WTC11 (cell line): ENCODE results near the gene LDHD. TPM values are rescaled to one million over a fixed set of nuclear protein-coding genes. Genes with fewer than 3 reads are reported as not detected.
A peak's percentile ranks its signal among the peaks of the same experiment; 100 is the strongest.

ENCODE experiments used
- ATAC-seq: fragments of 200-7000 bp; cut with Tn5 transposase; 2 replicates; pipeline ENCODE4 v1.10.0; 2021; ENCODE audit warnings: mild to moderate bottlenecking, moderate library complexity
- CTCF ChIA-PET: fragments of 300-600 bp; sonication (Branson Sonifier 250); formaldehyde crosslinking; loops from one replicate; lab custom pipeline; 2021; ENCODE audit warnings: antibody characterized with exemption; lab: Charles Lee
- POLR2A ChIA-PET: fragments of 350-600 bp; sonication (Branson Sonifier 250); formaldehyde crosslinking; loops from one replicate; lab custom pipeline; 2021; ENCODE audit warnings: antibody characterized with exemption; lab: Charles Lee
- DNase-seq: peaks from one replicate; pipeline ENCODE4 v3.0.0; 2021; ENCODE audit warnings: low spot score
- H3K27ac Mint-ChIP-seq: 2 replicates; pipeline ENCODE4 v1.8.0; 2021; ENCODE audit warnings: mixed read lengths
- H3K27me3 Mint-ChIP-seq: 2 replicates; pipeline ENCODE4 v1.8.0; 2021; ENCODE audit warnings: low read depth, mild to moderate bottlenecking, moderate library complexity, mixed read lengths
- H3K36me3 Mint-ChIP-seq: 2 replicates; pipeline ENCODE4 v1.8.0; 2021; ENCODE audit warnings: mixed read lengths
- H3K4me1 Mint-ChIP-seq: 2 replicates; pipeline ENCODE4 v1.8.0; 2022; ENCODE audit warnings: mixed read lengths
- H3K4me3 Mint-ChIP-seq: 2 replicates; pipeline ENCODE4 v1.8.0; 2021; ENCODE audit warnings: mild to moderate bottlenecking, moderate library complexity, mixed read lengths
- H3K9me3 Mint-ChIP-seq: 2 replicates; pipeline ENCODE4 v1.8.0; 2021; ENCODE audit warnings: mixed read lengths
- CREM ChIP-seq: sonication (generic); formaldehyde crosslinking; IDR thresholded peaks from 2 replicates; pipeline ENCODE4 v1.8.1; 2022; ENCODE audit warnings: mild to moderate bottlenecking, missing genetic modification reagents, moderate library complexity
- ELF4 ChIP-seq: sonication (generic); formaldehyde crosslinking; IDR thresholded peaks from 2 replicates; pipeline ENCODE4 v1.8.1; 2022; ENCODE audit warnings: low read depth, mild to moderate bottlenecking, moderate library complexity, missing genetic modification reagents
- FOXP1 ChIP-seq: sonication (generic); formaldehyde crosslinking; IDR thresholded peaks from 2 replicates; pipeline ENCODE4 v1.8.0; 2022; ENCODE audit warnings: missing genetic modification reagents, mild to moderate bottlenecking, moderate library complexity, borderline replicate concordance
- MXD4 ChIP-seq: fragments of 250-450 bp; sonication (Bioruptor Pico); IDR thresholded peaks from 2 replicates; pipeline ENCODE4 v1.8.0; 2021; ENCODE audit warnings: mild to moderate bottlenecking, moderate library complexity, borderline replicate concordance
- MYBL2 ChIP-seq: sonication (generic); formaldehyde crosslinking; IDR thresholded peaks from 2 replicates; pipeline ENCODE4 v1.8.1; 2023; ENCODE audit warnings: mild to moderate bottlenecking, moderate library complexity, missing genetic modification reagents
- NR2C2 ChIP-seq: sonication (generic); formaldehyde crosslinking; IDR thresholded peaks from 2 replicates; pipeline ENCODE4 v1.8.0; 2022; ENCODE audit warnings: mild to moderate bottlenecking, missing genetic modification reagents
- ZNF121 ChIP-seq: sonication (generic); formaldehyde crosslinking; IDR thresholded peaks from 2 replicates; pipeline ENCODE4 v1.8.0; 2023; ENCODE audit warnings: missing genetic modification reagents
- ZNF263 ChIP-seq: sonication (generic); formaldehyde crosslinking; IDR thresholded peaks from 2 replicates; pipeline ENCODE4 v1.8.1; 2022; ENCODE audit warnings: low read depth, mild to moderate bottlenecking, moderate library complexity, missing genetic modification reagents
- total RNA-seq: library from RNA; stranded (reverse); gene quantifications from 3 replicates; pipeline ENCODE4 v1.2.3, GENCODE V29; 2021
- TF ChIP-seq, protein P1 (sequence below): sonication (generic); formaldehyde crosslinking; IDR thresholded peaks from 2 replicates; pipeline ENCODE4 v1.8.1; 2023; ENCODE audit warnings: mild to moderate bottlenecking, moderate library complexity, missing genetic modification reagents
- TF ChIP-seq, protein P2 (sequence below): sonication (generic); formaldehyde crosslinking; conservative IDR thresholded peaks from 2 replicates; pipeline ENCODE4 v1.8.1; 2022; ENCODE audit warnings: mild to moderate bottlenecking, missing genetic modification reagents
- TF ChIP-seq, protein P3 (sequence below): fragments of 250-450 bp; sonication (Bioruptor Pico); IDR thresholded peaks from 2 replicates; pipeline ENCODE4 v1.9.0; 2021; ENCODE audit warnings: mild to moderate bottlenecking, borderline replicate concordance
- TF ChIP-seq, protein P4 (sequence below): sonication (generic); formaldehyde crosslinking; IDR thresholded peaks from 2 replicates; pipeline ENCODE4 v1.8.0; 2023; ENCODE audit warnings: missing genetic modification reagents, mild to moderate bottlenecking, borderline replicate concordance
- TF ChIP-seq, protein P5 (sequence below): fragments of 250-450 bp; sonication (Bioruptor Pico); IDR thresholded peaks from 2 replicates; pipeline ENCODE4 v1.9.0; 2021; ENCODE audit warnings: mild to moderate bottlenecking
- TF ChIP-seq, protein P6 (sequence below): sonication (generic); formaldehyde crosslinking; IDR thresholded peaks from 2 replicates; pipeline ENCODE4 v1.8.0; 2022; ENCODE audit warnings: mild to moderate bottlenecking, missing genetic modification reagents

LDHD gene
- total RNA-seq, 1 experiment from 2014 or later = 12.3 TPM

DNA sequence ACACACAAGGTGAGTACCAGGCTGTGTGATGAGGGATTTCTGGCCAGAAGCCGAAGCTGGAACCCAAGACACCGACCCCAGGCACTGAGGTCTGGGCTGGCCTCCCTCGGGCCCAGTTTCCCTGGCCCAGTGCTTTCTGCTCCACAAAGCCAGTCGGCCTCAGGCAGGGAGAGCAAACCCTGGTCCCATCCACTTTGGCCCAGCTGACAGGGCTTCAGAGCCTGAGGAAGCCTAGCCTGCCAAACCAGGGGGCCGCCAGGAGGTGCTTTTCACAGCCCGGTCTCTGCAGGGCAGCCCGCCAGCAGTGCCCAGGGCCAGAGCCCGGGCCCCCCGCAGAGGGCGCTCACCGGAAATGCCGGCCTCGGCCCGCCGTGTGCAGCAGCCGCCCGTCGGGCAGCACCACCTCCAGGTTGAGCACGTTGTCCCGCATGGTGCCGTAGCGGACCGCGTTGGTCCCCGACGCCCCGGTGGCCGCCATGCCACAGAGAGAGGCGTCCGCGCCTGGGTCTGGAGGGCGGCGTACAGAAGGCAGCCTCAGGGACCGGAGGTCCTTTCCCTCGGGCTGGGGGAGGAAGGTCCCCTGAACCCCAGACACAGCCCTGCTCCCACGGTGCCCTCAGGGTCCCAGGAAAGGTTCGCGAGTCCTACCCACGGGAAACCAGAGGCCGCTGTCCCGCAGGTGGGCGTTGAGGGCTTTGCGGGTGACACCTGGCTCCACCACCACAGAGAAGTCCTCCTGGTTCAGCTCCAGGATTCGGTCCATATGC is 2.2 kb downstream of the LDHD start:
- Mint-ChIP-seq H3K27me3 (no peaks in the 10 kb centered on the region), H3K4me1 (peaks cover 70% of the 10 kb centered on the region), H3K27ac (no peak overlapping the region), H3K4me3 (no peak overlapping the region), H3K9me3 (no peaks in the 10 kb centered on the region), H3K36me3 (no peaks in the 10 kb centered on the region)
- DNase-seq (no peak), ATAC-seq (no peak)
- POLR2A ChIA-PET = interaction anchor here (0.6 kb wide), 1 partner anchor 89 kb away, joined by 3 read pairs; no protein-coding TSS in a partner anchor
- CTCF ChIA-PET = no interaction called here
- TF ChIP-seq, protein P1, sequence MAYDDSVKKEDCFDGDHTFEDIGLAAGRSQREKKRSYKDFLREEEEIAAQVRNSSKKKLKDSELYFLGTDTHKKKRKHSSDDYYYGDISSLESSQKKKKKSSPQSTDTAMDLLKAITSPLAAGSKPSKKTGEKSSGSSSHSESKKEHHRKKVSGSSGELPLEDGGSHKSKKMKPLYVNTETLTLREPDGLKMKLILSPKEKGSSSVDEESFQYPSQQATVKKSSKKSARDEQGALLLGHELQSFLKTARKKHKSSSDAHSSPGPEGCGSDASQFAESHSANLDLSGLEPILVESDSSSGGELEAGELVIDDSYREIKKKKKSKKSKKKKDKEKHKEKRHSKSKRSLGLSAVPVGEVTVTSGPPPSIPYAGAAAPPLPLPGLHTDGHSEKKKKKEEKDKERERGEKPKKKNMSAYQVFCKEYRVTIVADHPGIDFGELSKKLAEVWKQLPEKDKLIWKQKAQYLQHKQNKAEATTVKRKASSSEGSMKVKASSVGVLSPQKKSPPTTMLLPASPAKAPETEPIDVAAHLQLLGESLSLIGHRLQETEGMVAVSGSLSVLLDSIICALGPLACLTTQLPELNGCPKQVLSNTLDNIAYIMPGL = 0 out of 2 replicates have a peak, but pooled peaks have one; percentile 31
- TF ChIP-seq ZNF263 (CRISPR knock-in tag) = no peak
- TF ChIP-seq, protein P2, sequence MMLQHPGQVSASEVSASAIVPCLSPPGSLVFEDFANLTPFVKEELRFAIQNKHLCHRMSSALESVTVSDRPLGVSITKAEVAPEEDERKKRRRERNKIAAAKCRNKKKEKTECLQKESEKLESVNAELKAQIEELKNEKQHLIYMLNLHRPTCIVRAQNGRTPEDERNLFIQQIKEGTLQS = no peak

DNA sequence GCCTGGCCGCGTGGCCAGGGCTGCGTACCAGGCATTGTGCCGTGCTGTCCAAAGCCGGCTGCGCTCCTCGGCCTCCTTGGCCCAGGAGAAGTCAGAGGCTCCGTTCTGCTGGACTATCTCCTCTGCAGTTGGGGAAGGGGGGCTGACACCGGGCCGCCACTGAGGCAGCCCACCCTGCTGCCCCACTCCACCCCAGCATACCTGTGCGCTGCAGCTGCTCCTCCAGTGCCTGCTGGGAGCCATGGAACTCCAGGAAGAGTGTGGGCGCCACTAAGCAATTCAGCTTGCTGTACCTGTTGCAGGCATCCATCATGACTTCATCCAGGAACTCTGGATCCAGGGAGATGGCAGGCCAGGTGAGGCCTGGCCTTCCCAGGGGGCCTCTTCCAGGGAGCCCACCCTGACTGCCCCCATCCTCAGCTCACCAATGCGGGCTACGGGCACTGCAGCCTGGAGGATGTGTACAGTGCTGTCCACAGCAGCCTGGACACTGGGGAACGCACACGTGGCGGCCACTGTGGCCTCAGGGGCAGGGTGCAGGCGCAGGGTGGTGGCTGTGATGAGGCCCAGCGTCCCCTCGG is 2.9 kb downstream of the LDHD start:
- POLR2A ChIA-PET = interaction anchor here (1.1 kb wide), 1 partner anchor 15 kb away, joined by 3 read pairs; no protein-coding TSS in a partner anchor
- TF ChIP-seq ZNF121 (CRISPR knock-in tag) = no peak
- TF ChIP-seq NR2C2 (CRISPR knock-in tag) = no peak
- TF ChIP-seq MYBL2 (CRISPR knock-in tag) = no peak
- TF ChIP-seq, protein P3, sequence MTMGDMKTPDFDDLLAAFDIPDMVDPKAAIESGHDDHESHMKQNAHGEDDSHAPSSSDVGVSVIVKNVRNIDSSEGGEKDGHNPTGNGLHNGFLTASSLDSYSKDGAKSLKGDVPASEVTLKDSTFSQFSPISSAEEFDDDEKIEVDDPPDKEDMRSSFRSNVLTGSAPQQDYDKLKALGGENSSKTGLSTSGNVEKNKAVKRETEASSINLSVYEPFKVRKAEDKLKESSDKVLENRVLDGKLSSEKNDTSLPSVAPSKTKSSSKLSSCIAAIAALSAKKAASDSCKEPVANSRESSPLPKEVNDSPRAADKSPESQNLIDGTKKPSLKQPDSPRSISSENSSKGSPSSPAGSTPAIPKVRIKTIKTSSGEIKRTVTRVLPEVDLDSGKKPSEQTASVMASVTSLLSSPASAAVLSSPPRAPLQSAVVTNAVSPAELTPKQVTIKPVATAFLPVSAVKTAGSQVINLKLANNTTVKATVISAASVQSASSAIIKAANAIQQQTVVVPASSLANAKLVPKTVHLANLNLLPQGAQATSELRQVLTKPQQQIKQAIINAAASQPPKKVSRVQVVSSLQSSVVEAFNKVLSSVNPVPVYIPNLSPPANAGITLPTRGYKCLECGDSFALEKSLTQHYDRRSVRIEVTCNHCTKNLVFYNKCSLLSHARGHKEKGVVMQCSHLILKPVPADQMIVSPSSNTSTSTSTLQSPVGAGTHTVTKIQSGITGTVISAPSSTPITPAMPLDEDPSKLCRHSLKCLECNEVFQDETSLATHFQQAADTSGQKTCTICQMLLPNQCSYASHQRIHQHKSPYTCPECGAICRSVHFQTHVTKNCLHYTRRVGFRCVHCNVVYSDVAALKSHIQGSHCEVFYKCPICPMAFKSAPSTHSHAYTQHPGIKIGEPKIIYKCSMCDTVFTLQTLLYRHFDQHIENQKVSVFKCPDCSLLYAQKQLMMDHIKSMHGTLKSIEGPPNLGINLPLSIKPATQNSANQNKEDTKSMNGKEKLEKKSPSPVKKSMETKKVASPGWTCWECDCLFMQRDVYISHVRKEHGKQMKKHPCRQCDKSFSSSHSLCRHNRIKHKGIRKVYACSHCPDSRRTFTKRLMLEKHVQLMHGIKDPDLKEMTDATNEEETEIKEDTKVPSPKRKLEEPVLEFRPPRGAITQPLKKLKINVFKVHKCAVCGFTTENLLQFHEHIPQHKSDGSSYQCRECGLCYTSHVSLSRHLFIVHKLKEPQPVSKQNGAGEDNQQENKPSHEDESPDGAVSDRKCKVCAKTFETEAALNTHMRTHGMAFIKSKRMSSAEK (CRISPR knock-in tag) = no peak
- TF ChIP-seq ZNF263 (CRISPR knock-in tag) = no peak
- no peak for TF ChIP-seq FOXP1 (CRISPR knock-in tag)
- TF ChIP-seq, protein P4, sequence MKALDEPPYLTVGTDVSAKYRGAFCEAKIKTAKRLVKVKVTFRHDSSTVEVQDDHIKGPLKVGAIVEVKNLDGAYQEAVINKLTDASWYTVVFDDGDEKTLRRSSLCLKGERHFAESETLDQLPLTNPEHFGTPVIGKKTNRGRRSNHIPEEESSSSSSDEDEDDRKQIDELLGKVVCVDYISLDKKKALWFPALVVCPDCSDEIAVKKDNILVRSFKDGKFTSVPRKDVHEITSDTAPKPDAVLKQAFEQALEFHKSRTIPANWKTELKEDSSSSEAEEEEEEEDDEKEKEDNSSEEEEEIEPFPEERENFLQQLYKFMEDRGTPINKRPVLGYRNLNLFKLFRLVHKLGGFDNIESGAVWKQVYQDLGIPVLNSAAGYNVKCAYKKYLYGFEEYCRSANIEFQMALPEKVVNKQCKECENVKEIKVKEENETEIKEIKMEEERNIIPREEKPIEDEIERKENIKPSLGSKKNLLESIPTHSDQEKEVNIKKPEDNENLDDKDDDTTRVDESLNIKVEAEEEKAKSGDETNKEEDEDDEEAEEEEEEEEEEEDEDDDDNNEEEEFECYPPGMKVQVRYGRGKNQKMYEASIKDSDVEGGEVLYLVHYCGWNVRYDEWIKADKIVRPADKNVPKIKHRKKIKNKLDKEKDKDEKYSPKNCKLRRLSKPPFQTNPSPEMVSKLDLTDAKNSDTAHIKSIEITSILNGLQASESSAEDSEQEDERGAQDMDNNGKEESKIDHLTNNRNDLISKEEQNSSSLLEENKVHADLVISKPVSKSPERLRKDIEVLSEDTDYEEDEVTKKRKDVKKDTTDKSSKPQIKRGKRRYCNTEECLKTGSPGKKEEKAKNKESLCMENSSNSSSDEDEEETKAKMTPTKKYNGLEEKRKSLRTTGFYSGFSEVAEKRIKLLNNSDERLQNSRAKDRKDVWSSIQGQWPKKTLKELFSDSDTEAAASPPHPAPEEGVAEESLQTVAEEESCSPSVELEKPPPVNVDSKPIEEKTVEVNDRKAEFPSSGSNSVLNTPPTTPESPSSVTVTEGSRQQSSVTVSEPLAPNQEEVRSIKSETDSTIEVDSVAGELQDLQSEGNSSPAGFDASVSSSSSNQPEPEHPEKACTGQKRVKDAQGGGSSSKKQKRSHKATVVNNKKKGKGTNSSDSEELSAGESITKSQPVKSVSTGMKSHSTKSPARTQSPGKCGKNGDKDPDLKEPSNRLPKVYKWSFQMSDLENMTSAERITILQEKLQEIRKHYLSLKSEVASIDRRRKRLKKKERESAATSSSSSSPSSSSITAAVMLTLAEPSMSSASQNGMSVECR (CRISPR knock-in tag) = no peak
- TF ChIP-seq, protein P5, sequence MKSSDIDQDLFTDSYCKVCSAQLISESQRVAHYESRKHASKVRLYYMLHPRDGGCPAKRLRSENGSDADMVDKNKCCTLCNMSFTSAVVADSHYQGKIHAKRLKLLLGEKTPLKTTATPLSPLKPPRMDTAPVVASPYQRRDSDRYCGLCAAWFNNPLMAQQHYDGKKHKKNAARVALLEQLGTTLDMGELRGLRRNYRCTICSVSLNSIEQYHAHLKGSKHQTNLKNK (CRISPR knock-in tag) = no peak
- TF ChIP-seq, protein P6, sequence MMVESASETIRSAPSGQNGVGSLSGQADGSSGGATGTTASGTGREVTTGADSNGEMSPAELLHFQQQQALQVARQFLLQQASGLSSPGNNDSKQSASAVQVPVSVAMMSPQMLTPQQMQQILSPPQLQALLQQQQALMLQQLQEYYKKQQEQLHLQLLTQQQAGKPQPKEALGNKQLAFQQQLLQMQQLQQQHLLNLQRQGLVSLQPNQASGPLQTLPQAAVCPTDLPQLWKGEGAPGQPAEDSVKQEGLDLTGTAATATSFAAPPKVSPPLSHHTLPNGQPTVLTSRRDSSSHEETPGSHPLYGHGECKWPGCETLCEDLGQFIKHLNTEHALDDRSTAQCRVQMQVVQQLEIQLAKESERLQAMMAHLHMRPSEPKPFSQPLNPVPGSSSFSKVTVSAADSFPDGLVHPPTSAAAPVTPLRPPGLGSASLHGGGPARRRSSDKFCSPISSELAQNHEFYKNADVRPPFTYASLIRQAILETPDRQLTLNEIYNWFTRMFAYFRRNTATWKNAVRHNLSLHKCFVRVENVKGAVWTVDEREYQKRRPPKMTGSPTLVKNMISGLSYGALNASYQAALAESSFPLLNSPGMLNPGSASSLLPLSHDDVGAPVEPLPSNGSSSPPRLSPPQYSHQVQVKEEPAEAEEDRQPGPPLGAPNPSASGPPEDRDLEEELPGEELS (CRISPR knock-in tag) = no peak
- no peak for TF ChIP-seq MXD4
- TF ChIP-seq, protein P2 = no peak
- no peak for TF ChIP-seq CREM (CRISPR knock-in tag)
- no peak for TF ChIP-seq ELF4 (CRISPR knock-in tag)
- DNase-seq (no peak), ATAC-seq (no peak)
- H3K27ac Mint-ChIP-seq = no peak overlapping the region
- H3K4me3 Mint-ChIP-seq = no peak overlapping the region
- CTCF ChIA-PET = interaction anchor here (0.9 to 5.6 kb wide), 5 partner anchors 17 to 251 kb away, joined by 3 to 158 read pairs (median 5); partner anchors contain the start of gene ZNRF1
- H3K36me3 Mint-ChIP-seq = no peaks in the 10 kb centered on the region
- H3K4me1 Mint-ChIP-seq = peaks cover 70% of the 10 kb centered on the region
- H3K27me3 Mint-ChIP-seq = no peaks in the 10 kb centered on the region
- no peaks in the 10 kb centered on the region for H3K9me3 Mint-ChIP-seq
